Natural killer cell (primary cell): ENCODE results near the gene SRXN1. TPM values are rescaled to one million over a fixed set of nuclear protein-coding genes. Genes with fewer than 3 reads are reported as not detected.

Source experiments
- ATAC-seq, 3 donors: fragments of 150-1000 bp in 2 of 3; fragments of 200-7000 bp in 1 of 3; cut with Tn5 transposase; 1 replicate in 1 of 3; 2 replicates in 2 of 3; pipeline ENCODE4 v1.10.0; 2021; ENCODE audit warnings: mild to moderate bottlenecking in 2 of 3, moderate library complexity in 2 of 3
- DNase-seq, 2 donors: peaks; one replicate each; pipeline versions ENCODE4 v3.0.0 to v3.0.0-alpha.2; 2013 to 2021; ENCODE audit warnings: mixed read lengths in 1 of 2
- H3K27ac ChIP-seq: one replicate; pipeline ENCODE4 v1.5.1; 2013; ENCODE audit warnings: mild to moderate bottlenecking, low read length
- H3K27me3 ChIP-seq: one replicate; pipeline ENCODE4 v1.6.1; 2013; ENCODE audit warnings: low read length; ENCODE audit not compliant: control insufficient read depth, insufficient read depth
- H3K36me3 ChIP-seq: one replicate; pipeline ENCODE4 v1.6.1; 2013; ENCODE audit warnings: low read length; ENCODE audit not compliant: control insufficient read depth, insufficient read depth
- H3K4me1 ChIP-seq: one replicate; pipeline ENCODE4 v1.6.1; 2013; ENCODE audit warnings: low read length; ENCODE audit not compliant: control insufficient read depth, insufficient read depth
- H3K4me3 ChIP-seq: one replicate; pipeline ENCODE4 v1.5.1; 2013; ENCODE audit warnings: low read length
- H3K9me3 ChIP-seq: one replicate; pipeline ENCODE4 v1.6.1; 2013; ENCODE audit warnings: low read length; ENCODE audit not compliant: control insufficient read depth, insufficient read depth
- H3K27ac Mint-ChIP-seq, 2 donors: one replicate each; pipeline ENCODE4 v1.8.0; 2022; ENCODE audit warnings: mild to moderate bottlenecking in 2 of 2, mixed read lengths in 2 of 2, moderate library complexity in 1 of 2
- H3K27me3 Mint-ChIP-seq, 2 donors: one replicate each; pipeline ENCODE4 v1.8.0; 2022; ENCODE audit warnings: low read depth in 2 of 2, mixed read lengths in 2 of 2
- H3K36me3 Mint-ChIP-seq: one replicate; pipeline ENCODE4 v1.8.0; 2022; ENCODE audit warnings: mixed read lengths
- H3K4me1 Mint-ChIP-seq, 2 donors: one replicate each; pipeline ENCODE4 v1.8.0; 2022; ENCODE audit warnings: mixed read lengths in 2 of 2
- H3K4me3 Mint-ChIP-seq: one replicate; pipeline ENCODE4 v1.8.0; 2022; ENCODE audit warnings: mild to moderate bottlenecking, moderate library complexity, mixed read lengths
- H3K9me3 Mint-ChIP-seq, 2 donors: one replicate each; pipeline ENCODE4 v1.8.0; 2022; ENCODE audit warnings: mixed read lengths in 2 of 2
- WGBS: methylation state at CpG from one replicate; pipeline ENCODE4 v1.1.7; 2013; ENCODE audit warnings: missing lambda C conversion rate; ENCODE audit not compliant: insufficient coverage; 5-methylcytosine and 5-hydroxymethylcytosine counted together
- intact Hi-C: fragments of 100-400 bp; cut with micrococcal nuclease; formaldehyde crosslinking; loops from one replicate; pipeline ENCODE4 v1.14.2; 2022
- total RNA-seq, 4 donors: library from RNA; stranded (reverse); fragments of 120-200 nt in 1 of 4; gene quantifications; one replicate each; pipeline versions ENCODE4 v1.2.3 to v1.2.4, GENCODE V29; 2013 to 2022
- TF ChIP-seq, protein P1 (sequence below): fragments of 200-600 bp; IDR thresholded peaks from one replicate; pipeline ENCODE4 v1.8.0; 2022; ENCODE audit warnings: antibody characterized with exemption

Gene SRXN1
- total RNA-seq, 3 donors from 2014 or later (not counting 1 experiment from before 2014, with no cell fraction given): 9.1 to 16.7 (median 11.6) TPM

DNA sequence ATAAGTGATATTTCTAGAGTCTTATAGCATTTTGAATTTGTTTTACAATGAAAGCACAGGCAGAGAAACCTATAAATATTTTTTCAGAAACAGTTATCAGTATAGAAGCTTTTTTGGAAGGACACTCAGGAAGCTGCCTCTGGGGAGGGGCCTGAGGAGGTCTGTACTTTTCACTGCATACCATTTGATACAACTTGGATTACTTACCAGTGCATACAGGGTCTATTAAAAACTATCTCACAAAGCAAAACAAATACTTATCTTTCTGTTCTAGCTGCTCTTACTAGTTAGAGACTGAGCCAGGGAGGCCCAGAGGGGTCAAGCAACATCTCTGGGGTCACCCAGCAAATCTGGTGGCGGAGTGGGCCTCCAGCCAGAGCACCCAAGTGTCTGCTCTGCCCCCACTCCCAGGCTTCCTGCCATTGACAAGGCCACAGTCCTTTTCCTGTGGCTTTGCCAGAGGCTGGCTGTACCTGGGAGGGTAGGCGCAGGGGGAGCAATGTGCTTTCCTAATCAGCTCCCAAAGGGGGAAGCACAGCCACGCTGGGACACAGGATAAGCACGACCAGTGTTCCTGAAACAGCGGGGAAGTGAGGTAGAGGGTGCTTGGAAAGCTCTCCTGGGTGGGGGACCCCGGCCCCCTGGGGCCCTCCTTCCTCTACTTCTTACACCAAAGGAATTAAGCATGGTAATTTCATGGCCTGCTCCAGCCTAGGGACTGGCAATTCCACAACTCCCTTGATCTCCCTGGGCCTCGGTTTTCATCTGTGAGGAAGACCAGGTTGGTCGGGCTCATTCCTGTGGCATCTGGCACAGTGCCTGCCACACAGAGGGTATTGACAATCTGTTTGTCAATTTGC lies 50.7 kb downstream of the SRXN1 start:
- Mint-ChIP-seq H3K9me3 (no peaks in the 10 kb centered on the region), H3K27me3 (peaks cover 0 to 9% of the 10 kb centered on the region in 2 donors), H3K36me3 (no peaks in the 10 kb centered on the region), H3K4me1 (no peaks in the 10 kb centered on the region), H3K27ac (no peak overlapping the region), H3K4me3 (no peak overlapping the region)
- 61% methylated on average over 8 of the region's 8 CpGs for WGBS
- ATAC-seq (no peak), DNase-seq (no peak)
- Histone ChIP-seq H3K4me3 (no peak overlapping the region), H3K36me3 (no peaks in the 10 kb centered on the region), H3K27me3 (peaks cover 2% of the 10 kb centered on the region), H3K27ac (no peak overlapping the region), H3K9me3 (no peaks in the 10 kb centered on the region), H3K4me1 (no peaks in the 10 kb centered on the region)
- TF ChIP-seq, protein P1, sequence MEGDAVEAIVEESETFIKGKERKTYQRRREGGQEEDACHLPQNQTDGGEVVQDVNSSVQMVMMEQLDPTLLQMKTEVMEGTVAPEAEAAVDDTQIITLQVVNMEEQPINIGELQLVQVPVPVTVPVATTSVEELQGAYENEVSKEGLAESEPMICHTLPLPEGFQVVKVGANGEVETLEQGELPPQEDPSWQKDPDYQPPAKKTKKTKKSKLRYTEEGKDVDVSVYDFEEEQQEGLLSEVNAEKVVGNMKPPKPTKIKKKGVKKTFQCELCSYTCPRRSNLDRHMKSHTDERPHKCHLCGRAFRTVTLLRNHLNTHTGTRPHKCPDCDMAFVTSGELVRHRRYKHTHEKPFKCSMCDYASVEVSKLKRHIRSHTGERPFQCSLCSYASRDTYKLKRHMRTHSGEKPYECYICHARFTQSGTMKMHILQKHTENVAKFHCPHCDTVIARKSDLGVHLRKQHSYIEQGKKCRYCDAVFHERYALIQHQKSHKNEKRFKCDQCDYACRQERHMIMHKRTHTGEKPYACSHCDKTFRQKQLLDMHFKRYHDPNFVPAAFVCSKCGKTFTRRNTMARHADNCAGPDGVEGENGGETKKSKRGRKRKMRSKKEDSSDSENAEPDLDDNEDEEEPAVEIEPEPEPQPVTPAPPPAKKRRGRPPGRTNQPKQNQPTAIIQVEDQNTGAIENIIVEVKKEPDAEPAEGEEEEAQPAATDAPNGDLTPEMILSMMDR: no peak
- intact Hi-C loops: no loop called here

DNA sequence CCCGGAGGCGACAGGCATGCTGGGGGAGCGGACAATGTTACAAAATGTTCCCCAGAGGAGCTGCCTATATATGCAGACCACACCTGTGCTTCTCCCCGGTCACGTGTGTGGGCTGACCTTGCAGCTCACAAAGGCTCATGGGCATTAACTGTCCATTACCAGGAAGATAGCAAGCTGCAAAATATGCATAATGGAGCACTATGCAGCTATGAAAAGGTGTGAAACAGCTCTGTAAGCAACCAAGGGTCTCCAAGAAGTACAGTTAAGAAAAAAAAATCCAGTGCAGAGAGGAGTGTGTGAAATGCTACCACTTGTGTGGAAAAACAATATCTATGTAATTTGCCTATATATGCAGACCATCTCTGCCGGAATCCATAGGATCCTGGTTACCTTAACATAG lies 52.3 kb downstream of the SRXN1 start:
- H3K27me3 Mint-ChIP-seq: peaks cover 0 to 7% of the 10 kb centered on the region in 2 donors
- no peaks in the 10 kb centered on the region for H3K9me3 Mint-ChIP-seq
- intact Hi-C loops: no loop called here
- no peaks in the 10 kb centered on the region for H3K27me3 ChIP-seq
- H3K36me3 Mint-ChIP-seq: no peaks in the 10 kb centered on the region
- DNase-seq (no peak), ATAC-seq (no peak)
- H3K9me3 ChIP-seq: no peaks in the 10 kb centered on the region
- H3K4me3 Mint-ChIP-seq: no peak overlapping the region
- H3K4me1 ChIP-seq: no peaks in the 10 kb centered on the region
- no peaks in the 10 kb centered on the region for H3K36me3 ChIP-seq
- TF ChIP-seq, protein P1: no peak
- 89% methylated on average over 6 of the region's 6 CpGs for WGBS
- H3K27ac Mint-ChIP-seq: no peak overlapping the region
- no peak overlapping the region for H3K4me3 ChIP-seq
- no peaks in the 10 kb centered on the region for H3K4me1 Mint-ChIP-seq
- no peak overlapping the region for H3K27ac ChIP-seq

DNA sequence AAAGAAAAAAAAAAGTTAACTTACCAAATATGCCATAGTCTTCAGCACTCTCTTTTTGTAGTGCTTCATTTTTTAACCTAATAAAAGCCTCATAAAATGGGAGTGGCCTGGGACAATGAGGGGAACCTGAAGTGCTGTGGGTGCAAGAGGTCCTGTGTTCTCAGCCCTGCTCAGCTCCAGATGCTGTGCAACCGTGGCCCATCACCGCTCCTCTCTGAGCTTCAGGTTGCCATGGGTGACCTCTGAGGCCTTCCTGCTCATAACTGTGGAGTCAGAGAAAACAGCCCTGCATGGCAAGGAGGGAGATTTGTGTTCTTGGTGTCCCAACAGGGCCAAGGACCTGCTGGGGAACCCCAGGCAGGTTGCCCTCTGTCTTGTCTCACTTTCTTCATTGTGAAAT lies 52.9 kb downstream of the SRXN1 start:
- TF ChIP-seq, protein P1: no peak
- H3K36me3 Mint-ChIP-seq: no peaks in the 10 kb centered on the region
- H3K27me3 ChIP-seq: no peaks in the 10 kb centered on the region
- H3K27ac Mint-ChIP-seq: no peak overlapping the region
- no peak overlapping the region for H3K4me3 Mint-ChIP-seq
- H3K27me3 Mint-ChIP-seq: peaks cover 0 to 3% of the 10 kb centered on the region in 2 donors
- WGBS: 82% methylated on average over 2 of the region's 2 CpGs
- no peaks in the 10 kb centered on the region for H3K9me3 ChIP-seq
- no peaks in the 10 kb centered on the region for H3K36me3 ChIP-seq
- no peak overlapping the region for H3K27ac ChIP-seq
- no peaks in the 10 kb centered on the region for H3K9me3 Mint-ChIP-seq
- no peaks in the 10 kb centered on the region for H3K4me1 ChIP-seq
- intact Hi-C loops: no loop called here
- H3K4me1 Mint-ChIP-seq: no peaks in the 10 kb centered on the region
- no peak for DNase-seq
- no peak for ATAC-seq
- H3K4me3 ChIP-seq: no peak overlapping the region
